Putamen (tissue), 1 donor: ENCODE measurements around the gene KIAA0825.

Source experiments
- DNase-seq: peaks from one replicate; pipeline ENCODE4 v3.0.0-alpha.2; 2016; ENCODE audit warnings: low spot score

The KIAA0825 gene

DNA sequence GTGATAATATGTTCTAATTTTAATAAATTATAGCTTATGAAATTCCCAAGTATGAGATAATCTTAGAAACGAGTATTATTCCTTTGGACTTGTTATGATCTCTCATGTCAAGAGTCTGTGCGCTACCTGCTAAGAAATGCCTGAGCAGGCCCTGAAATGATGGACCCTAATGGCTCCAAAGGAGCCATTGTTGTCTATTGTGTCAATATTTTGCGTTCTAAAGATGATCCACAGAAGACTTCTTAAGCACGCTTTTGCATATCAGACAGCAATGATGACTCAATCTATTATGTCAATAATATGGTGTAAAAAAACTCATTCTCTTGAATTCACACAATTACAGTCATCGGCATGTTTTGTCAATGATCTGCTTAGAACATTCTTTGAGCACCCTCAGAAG, 306.1 kb downstream of the KIAA0825 start:
- no peak for DNase-seq

DNA sequence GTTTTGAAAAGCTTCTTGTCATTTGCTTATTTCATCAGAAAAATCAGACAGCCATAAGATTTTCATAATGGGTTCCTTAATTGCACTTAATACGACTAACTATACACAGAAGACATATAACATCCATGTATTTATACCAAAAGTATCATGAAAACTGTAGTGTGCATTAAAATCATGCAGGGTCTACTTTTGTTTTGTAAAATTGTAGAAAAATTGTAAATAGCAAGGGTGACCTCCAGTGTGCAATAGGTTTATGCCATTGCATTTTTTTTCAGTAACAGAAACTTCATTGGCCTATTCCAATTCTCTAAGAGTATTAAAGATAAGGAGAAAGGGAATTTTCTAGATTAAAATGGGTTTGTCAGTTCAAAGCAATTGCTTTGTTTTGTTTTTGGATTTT, 307.6 kb downstream of the KIAA0825 start:
- no peak for DNase-seq

DNA sequence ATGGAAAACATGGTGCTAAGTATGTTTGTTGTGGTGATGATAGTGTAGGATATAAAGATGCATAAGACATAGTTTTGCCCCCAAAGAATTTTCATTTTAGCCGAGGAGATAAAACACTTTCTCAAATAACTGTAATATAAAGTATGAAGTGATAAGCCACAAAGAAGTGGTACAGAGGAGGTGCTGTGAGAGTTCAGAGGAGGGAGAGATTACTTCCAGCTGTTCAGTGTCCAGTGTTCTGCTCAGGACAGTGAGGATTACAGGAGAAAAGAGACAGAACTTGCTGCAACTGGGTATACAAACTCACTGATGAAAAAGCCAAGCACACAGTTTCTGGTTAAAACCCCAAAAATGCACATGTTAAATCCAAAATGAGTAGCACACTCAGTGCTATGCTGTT, 309.3 kb downstream of the KIAA0825 start:
- DNase-seq, result no peak

DNA sequence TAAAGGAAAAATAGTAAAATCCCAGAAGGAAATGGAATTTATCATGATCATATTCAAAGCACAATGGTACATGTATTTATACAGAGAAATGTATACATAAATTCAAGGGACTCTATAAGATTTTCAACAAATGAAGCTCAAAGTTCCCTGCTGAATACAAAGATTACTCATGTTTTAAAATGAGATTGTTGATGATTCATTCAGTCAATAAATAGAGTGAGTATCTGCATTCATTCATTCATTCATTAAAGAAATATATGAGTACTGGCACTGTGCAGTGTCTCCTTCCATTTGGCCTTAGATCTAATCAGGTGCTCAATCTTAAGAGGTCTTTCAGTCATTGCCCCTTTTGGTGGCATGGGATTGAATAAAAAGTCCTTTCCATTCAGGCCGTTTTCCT, 310.0 kb downstream of the KIAA0825 start:
- DNase-seq, result no peak

DNA sequence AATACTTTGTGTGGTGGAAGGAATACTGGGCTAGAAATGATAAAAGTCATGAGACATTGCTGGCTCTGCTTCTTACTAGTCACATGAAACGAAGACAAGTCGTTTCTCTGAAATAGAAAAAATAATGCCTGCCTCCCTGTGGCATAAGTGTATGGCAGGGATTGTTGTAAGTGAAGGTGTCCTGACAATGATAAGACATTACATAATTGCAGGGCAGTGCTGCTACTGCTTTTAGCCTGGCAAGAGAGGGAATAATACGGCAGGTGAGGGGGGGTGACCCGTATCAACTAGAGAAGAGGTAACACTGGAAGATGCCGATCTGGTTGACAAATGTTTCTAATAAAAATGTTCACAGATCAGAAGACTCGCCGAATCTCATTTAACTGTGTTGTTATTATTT, 314.3 kb downstream of the KIAA0825 start:
- DNase-seq, result no peak

DNA sequence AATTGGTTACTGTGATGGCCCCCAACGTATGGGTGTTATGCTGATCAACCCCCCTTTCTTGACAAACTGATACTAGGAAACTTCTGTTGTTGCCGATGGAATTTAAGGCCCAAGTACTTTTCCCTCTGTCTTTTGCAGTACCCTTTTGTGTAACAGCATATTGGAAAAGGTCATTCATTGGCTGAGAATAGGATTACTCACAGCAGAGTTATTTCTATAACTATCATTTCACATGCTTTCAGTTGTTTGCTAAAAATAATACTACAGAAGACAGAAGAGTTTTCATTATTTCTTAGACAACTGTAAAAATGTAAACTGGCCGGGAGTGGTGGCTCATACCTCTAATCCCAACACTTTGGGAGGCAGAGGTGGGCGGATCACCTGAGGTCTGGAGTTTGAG, 329.5 kb downstream of the KIAA0825 start:
- DNase-seq, result no peak

DNA sequence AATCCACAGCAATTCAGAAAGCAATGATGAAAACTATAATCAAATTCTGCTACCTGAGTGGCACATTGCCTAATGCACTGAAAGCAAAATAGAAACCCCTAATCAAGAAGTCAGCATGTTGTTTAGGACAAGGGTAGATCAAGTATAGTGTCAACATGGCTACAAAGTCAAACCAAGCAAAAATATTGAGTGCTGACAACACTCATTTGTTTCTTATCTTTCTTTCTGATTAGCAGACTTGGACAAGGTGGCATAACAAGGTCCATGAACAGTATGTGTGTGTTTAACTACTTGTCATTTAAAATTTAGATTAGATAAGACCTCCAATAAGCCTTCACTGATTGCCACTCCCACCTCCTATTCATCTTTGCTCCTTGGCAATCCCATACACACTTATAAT, 332.4 kb downstream of the KIAA0825 start:
- no peak for DNase-seq

DNA sequence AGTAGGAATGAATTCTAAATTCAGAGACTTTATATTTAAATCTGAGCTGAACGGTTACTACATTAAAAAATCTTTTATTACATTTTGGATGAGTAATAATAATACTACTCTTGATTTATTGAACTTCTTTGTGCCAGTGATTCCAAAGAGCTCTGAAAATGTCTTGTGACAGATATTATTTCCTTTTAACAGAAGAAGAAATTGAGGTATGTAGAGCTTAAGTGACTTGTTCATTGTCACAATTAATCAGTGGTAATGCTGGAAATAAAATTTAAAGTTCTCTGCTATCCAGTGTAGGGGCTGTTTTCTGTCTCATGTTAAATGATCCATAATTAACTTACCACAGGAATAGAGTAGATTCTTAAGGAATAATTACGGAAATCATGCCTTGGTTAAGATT, 335.3 kb downstream of the KIAA0825 start:
- DNase-seq, result no peak

DNA sequence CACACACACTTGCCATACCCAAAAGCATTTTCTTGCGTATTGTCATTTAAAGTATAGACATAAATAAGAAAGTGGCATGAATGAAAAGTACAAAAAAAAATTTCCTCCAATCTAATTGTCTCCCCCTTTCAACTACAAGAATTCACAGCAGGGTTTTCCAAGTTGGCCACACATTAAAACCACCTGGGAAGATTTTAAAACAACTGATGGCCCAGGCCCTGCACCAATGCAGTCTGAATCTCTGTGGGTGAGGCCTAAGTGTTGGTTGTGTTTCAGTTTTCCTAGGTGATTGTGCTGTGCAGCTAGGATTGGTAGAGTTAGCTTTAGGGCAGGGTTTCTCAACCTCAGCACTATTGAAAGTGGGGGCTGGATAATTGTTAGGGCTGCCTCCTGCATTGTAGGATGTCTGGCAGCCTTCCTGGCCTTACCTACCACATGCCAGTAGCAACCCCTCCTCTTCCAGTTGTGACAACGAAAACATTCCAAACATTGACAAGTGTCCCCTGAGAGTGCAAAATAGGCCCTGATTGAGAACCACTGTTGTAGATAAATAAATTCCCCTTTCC, 337.1 kb downstream of the KIAA0825 start:
- DNase-seq, result no peak

DNA sequence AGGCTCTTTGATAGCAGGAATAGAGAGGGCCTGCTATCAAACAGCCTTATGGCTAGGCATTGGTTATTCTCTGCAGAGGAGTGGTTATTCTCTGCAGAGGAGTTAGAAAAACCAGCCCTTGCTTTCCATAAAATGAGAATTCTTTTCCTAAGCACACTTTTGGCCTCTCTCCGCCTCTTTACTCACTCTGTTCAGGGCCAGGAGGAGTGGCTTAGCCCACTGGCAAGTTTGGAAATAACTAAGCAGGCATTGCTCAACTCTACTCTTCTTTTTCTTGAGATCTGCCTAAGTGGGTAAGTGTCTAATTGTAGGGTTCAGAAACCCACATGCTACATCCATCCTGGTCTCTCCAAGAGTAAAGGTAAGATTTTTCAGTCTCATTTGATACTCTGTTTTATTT, 341.7 kb downstream of the KIAA0825 start:
- no peak for DNase-seq

DNA sequence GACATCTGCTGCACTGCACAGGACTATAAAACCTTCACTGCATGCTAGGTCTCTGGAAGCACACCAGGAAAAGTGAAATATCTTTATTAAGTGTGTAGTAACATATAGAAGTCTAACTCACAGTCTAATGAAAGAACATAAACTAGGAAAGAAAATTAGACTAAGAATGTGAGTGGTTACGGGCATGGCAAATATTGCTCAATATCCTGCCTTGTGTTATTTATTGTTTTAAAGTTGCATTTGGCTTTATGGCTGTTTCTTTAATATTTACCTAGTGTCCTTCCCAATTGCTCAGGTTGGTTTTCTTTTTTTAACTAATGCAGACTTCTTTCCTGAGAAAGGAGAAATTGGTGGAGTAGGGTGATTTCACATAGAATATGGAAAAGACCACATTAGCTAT, 342.4 kb downstream of the KIAA0825 start:
- no peak for DNase-seq

DNA sequence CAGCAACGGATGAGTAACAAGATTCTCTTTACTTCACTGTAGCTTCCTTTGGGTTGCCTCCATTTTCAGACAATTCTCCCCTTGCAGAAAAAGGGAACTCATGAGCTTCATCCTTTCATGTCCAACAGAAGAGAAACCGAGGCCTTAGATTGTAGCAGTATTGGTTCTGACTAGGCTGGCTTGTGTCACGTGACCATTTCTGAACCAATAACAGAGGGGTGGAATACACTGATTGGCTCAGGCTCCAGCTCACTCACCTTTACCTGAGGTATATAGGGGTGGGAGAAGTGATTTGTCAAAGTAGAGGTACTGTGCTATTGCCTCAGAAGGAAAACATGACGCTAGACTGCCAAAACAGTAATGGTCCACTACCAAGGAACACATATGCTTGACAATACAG, 343.7 kb downstream of the KIAA0825 start:
- DNase-seq, result no peak

DNA sequence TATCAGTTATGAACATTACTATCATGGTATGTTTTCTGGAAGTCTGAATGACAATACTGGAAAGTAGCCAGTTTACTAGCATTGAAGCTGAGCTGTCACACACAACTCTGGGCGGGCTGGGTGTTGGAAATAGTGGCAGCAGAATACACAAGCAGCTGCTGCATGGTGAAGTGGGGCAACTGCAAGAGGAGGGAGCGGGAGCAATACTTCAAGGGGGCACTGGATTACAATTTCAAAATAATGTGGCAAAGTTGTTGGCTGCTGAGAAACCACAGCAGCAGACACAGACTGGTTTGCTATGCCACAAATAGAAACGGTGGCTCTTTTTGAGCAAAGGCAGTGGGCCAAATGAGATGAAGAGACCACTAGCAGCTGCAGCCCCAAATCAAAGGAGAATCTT, 350.2 kb downstream of the KIAA0825 start:
- DNase-seq, result no peak

DNA sequence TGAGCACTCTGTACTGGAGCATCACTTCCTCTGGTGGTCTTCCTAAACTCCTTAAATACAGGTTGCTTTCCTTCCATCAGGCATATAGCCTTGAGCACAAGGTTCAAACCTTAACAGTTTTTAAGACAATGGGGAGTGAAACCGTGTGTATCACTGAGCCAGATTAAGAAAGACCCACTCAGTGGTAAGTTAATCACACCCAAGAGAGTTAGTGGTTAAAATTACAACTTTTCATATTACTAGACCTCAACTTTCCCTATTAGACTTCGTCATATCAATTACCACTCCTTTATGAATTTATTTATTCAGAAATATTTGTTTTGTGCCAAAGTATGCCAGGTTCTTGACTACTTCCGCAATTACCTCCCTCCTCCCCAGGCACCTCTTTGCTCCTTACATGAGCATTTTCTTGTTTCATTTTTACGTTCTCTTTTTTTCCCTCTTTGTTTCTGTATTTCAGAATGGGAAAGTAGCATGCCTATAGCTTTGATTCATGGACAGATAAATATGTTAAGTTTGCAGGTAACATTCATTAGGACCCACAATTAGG, 351.0 kb downstream of the KIAA0825 start:
- no peak for DNase-seq

DNA sequence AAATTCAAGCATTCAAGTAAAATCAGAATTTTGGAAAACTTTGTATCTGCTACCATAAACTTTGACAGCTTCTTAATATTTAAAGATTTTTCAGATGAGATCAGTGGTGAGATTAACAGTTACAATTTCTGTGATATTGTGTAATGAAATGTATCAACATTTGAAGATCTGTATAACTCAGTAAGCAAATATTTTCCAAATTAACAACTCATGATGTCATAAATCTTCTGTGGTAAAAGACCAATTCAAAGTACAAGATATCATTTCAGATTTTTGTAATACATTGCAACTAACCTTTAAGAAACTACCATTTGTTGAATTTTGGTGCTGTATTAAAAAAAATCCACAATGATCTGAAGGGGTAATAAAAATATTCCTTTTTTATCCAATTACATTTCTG, 352.2 kb downstream of the KIAA0825 start:
- DNase-seq, result no peak

DNA sequence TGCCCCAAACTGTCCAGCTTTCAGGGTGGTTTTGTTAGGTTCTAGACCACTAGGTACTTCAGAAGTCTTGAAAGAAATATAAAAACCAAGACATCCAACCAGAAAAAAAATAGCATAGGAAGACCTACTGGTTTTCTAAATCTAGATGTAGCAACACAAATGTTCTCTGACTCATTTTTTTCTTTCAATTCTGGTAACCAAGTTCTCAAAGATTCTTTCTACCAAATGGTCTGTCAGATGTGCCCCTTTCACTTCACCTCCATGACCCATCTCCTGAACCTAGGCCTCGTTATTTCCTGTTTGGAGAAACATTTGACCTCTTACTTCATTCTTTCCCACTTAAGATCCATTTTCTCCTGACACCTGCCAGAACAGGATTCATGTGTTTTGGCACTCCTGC, 355.3 kb downstream of the KIAA0825 start:
- DNase-seq, result no peak

DNA sequence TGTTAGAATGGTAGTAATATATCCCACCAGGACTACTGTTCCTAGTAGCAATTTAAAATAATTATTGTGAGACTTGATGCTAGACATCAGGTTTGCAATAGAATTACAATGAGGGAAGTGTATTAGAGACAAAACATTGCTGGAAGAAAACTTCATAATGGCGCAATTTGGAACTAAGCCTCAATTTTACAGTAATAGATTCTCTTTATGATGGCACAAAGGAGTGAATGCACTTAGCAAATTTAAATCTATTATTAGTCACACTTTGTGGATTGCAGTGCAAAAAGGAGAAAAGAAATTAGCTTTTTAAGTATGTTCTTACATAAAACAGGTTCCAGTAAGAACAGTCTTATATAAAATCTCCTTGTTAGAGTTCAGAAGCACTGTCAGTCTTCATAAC, 358.3 kb downstream of the KIAA0825 start:
- no peak for DNase-seq

DNA sequence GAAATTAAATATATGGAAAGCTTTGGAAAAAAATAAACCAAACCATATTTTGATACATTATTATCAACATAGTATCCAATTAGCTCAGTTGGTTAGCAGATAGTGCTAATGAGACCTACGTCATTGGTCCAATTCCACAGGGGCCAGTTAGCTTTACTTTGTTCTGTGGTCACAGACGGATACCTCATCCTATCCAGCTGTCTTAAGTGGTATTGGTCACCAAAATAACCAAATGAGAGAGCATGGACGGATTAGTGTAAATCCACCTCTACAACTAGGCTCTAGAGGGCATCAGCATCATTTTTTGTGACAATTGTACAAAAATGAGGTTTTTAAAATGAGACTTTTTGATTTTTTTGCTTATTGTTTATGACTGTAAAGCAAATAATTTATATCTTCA, 364.2 kb downstream of the KIAA0825 start:
- no peak for DNase-seq

DNA sequence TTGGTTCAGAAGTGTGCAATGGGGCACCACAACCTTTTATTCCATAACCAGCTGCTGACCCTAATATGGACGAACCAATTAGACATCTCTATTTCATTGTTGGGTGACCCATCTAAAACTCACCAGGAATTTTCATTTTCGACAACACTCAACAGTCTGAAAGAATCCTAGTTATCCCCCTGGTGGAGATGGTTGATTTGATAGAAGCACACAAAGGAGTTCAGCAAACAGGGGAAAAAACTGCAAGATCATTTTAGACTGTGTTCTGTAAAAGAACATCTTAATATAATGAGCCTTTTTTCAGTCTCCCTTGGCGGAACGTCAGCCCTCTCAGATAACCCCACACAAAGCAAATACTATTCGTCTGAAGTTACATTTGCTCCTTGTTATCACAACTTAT, 367.4 kb downstream of the KIAA0825 start:
- DNase-seq, result no peak

DNA sequence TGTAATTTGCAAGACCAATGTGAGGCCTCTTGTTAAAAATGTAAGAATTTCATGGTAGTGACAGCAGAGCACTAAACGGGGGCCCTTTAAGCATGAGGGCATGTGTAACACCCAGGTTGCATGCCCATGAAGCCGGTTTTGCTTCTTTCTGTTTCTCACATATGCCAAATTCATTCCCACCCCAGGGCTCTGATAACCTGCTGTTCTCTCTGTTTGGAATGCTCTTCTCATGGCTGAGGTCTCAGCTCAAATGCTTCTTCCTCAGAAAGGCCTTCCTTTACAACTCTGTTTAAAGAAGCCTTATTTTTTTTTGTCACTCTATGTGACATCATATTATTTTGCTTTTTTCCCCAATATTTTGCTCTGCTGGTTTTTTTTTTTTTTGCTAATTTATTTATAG, 369.0 kb downstream of the KIAA0825 start:
- DNase-seq, result no peak

DNA sequence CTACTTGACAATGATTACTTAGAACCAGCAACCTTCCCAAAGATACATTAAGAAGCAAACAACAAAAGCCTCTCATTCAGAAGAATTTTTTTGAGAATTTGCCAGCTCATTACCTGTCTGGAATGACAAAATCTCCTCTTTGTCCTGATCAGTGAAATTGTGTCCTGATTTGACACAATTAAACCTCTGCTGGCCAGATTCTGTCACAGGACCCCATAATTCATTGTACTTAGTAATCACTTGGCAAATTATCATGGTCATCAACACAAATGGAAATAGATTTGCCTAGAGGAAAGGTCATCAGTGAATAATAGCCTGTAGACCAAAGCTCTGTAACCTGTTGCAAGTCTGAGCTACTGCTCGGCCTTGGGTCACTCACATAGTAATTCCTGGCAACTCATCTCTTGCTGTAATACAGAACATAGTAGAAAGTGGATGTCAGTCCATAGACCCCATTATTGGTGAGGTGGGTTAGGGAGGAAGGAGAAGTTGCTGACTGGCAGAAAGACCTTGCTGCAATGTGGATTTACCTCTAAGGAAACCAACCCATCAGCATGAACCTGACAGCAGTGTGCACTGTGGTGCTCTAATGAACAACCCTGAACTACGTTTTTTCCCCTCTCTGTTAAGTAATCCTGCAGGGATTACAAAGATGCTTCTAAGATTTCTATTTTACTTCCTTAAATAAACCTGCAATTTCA, 370.1 kb downstream of the KIAA0825 start:
- DNase-seq, result no peak

DNA sequence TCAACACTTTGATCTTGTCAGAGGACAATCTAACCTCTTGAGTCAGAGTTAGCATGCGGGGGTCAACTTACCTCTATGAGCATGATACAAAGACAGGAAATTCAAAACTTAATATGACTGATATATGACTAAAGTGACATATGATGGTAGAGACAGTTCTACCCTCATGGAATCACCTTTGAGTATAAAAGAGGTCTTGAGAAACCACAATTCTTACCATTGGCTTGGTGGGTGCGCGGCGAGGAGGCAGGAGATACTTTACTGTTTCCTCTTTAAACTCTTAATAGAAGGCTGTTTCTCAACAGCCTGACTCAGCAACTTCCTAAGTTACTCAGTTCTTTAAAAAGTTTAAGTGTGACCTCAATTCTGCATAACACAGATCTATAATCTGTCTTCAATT, 372.8 kb downstream of the KIAA0825 start:
- no peak for DNase-seq

DNA sequence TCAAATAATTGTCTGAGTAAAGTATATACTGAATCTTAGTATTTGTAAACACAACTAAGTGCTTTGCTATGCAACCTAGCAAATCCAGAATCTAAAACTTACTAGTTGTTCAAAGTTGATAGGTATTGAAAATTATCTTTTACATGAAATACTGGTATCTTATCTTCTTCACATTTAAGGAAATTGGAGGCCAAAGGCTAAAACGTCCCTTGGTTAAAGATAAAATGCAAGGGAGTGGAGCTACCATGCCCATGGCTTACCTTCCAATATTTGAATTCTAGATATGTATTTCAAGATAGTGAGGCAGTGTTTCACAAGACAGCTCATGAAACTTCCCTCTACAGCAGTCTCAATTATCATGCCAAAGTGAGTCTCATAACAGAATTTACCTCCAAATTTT, 373.5 kb downstream of the KIAA0825 start:
- DNase-seq, result no peak

DNA sequence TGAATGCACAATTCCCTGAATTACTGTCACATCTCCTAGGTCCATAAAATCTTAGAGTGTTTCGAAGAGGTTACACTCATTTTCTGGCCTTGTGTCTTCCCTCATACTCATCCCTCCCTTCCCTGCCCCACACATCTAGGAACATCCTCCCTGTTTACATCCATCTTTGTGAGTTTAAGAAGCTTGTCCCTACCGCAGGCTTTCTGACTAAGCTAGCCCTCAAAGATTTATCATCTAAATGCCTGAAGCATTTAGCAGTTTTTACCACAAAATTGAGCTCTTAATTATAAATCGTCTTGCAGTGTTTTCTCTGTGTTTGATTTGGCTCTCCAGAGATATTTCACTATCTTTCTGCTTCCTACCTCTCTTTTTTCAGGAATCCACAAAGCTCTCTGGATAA, 374.8 kb downstream of the KIAA0825 start:
- DNase-seq, result no peak
